ENCODE results near the gene KCNQ1.
"Not testable (repeated sequence)": the region's sequence is repeated elsewhere in the genome, so short reads cannot be mapped to it uniquely, and the experiment has no call there.

Gene KCNQ1

GRCh38 chr11:2631161-2631560 lies 186.4 kb downstream of the KCNQ1 start:
- DNase-seq: no peak

GRCh38 chr11:2639763-2640162 lies 195.0 kb downstream of the KCNQ1 start:
- not testable (repeated sequence) for DNase-seq

- no peak for DNase-seq
These were observed 196.8 kb downstream of the KCNQ1 start for GRCh38 chr11:2641623-2642022.

- no peak for DNase-seq
These were observed 198.9 kb downstream of the KCNQ1 start for GRCh38 chr11:2643746-2644145.

GRCh38 chr11:2644844-2645778 lies 200.3 kb downstream of the KCNQ1 start:
- DNase-seq: no peak

GRCh38 chr11:2645779-2646118 lies 200.9 kb downstream of the KCNQ1 start:
- no peak for DNase-seq

- no peak for DNase-seq
These were observed 202.4 kb downstream of the KCNQ1 start for GRCh38 chr11:2647167-2647566.

- no peak for DNase-seq
These were observed 203.1 kb downstream of the KCNQ1 start for GRCh38 chr11:2647953-2648352.

GRCh38 chr11:2649400-2649799 lies 204.6 kb downstream of the KCNQ1 start:
- DNase-seq: no peak

GRCh38 chr11:2649848-2650247 lies 205.0 kb downstream of the KCNQ1 start:
- DNase-seq: no peak

GRCh38 chr11:2650343-2650867 lies 205.6 kb downstream of the KCNQ1 start:
- no peak for DNase-seq

GRCh38 chr11:2651054-2651617 lies 206.3 kb downstream of the KCNQ1 start:
- no peak for DNase-seq

GRCh38 chr11:2651826-2652271 lies 207.0 kb downstream of the KCNQ1 start:
- no peak for DNase-seq

GRCh38 chr11:2652333-2653197 lies 207.8 kb downstream of the KCNQ1 start:
- DNase-seq: no peak

GRCh38 chr11:2653198-2653551 lies 208.4 kb downstream of the KCNQ1 start:
- no peak for DNase-seq

- DNase-seq: no peak
These were observed 209.3 kb downstream of the KCNQ1 start for GRCh38 chr11:2653930-2654739.

- DNase-seq: no peak
These were observed 210.4 kb downstream of the KCNQ1 start for GRCh38 chr11:2655016-2655719.

- DNase-seq: no peak
These were observed 211.2 kb downstream of the KCNQ1 start for GRCh38 chr11:2655834-2656622.

GRCh38 chr11:2656859-2657258 lies 212.1 kb downstream of the KCNQ1 start:
- DNase-seq: no peak

GRCh38 chr11:2657697-2658284 lies 213.0 kb downstream of the KCNQ1 start:
- DNase-seq: no peak

Data from stimulated activated CD4-positive, alpha-beta T cell treated with anti-CD3 and anti-CD28 coated beads, Interleukin-4, amount 100 ng/mL, for 24 hours (primary cell).